Liver (tissue), 9 donors: Measurements from ENCODE around the gene EFS. TPM values are rescaled to one million over a fixed set of nuclear protein-coding genes. Genes with fewer than 3 reads are reported as not detected.

Experiments used
- DNase-seq: peaks from one replicate; pipeline ENCODE4 v3.0.0-alpha.2; 2017; ENCODE audit warnings: low spot score
- H3K27ac ChIP-seq, 2 donors: one replicate each; pipeline ENCODE4 v1.7.0; 2013; ENCODE audit warnings: inconsistent platforms in 2 of 2, low read length in 2 of 2, control low read depth in 1 of 2, low read depth in 1 of 2, mild to moderate bottlenecking in 1 of 2
- H3K27me3 ChIP-seq, 4 donors: one replicate each; pipeline versions ENCODE4 v1.6.1 to v1.7.0; 2013; ENCODE audit warnings: low read length in 3 of 4, inconsistent platforms in 1 of 4, mild to moderate bottlenecking in 1 of 4, moderate library complexity in 1 of 4; ENCODE audit not compliant: control insufficient read depth in 4 of 4, insufficient read depth in 4 of 4
- H3K36me3 ChIP-seq, 4 donors: one replicate each; pipeline versions ENCODE4 v1.6.1 to v1.7.0; 2013; ENCODE audit warnings: low read length in 3 of 4, mild to moderate bottlenecking in 3 of 4, low read depth in 1 of 4, moderate library complexity in 1 of 4; ENCODE audit not compliant: control insufficient read depth in 4 of 4, insufficient read depth in 3 of 4
- H3K4me1 ChIP-seq, 4 donors: one replicate each; pipeline versions ENCODE4 v1.6.1 to v1.7.0; 2013; ENCODE audit warnings: low read length in 3 of 4, mild to moderate bottlenecking in 3 of 4, moderate library complexity in 1 of 4; ENCODE audit not compliant: control insufficient read depth in 4 of 4, insufficient read depth in 4 of 4
- H3K4me3 ChIP-seq, 3 donors: one replicate each; pipeline versions ENCODE4 v1.6.1 to v1.7.0; 2013; ENCODE audit warnings: low read length in 3 of 3, control low read depth in 1 of 3, low read depth in 1 of 3, mild to moderate bottlenecking in 1 of 3
- H3K9ac ChIP-seq, 2 donors: one replicate each; pipeline ENCODE4 v1.7.0; 2013; ENCODE audit warnings: low read length in 2 of 2, mild to moderate bottlenecking in 2 of 2, moderate library complexity in 2 of 2, control low read depth in 1 of 2, low read depth in 1 of 2
- H3K9me3 ChIP-seq, 4 donors: one replicate each; pipeline versions ENCODE4 v1.6.1 to v1.7.0; 2013; ENCODE audit warnings: low read length in 3 of 4; ENCODE audit not compliant: control insufficient read depth in 4 of 4
- EGR1 ChIP-seq, 2 donors: IDR thresholded peaks; 2 replicates each; pipeline ENCODE4 v1.6.1; 2016 to 2018; ENCODE audit warnings: antibody characterized with exemption in 2 of 2, low read depth in 2 of 2
- FOXA1 ChIP-seq: IDR thresholded peaks from 2 replicates; pipeline ENCODE4 v1.6.1; 2016; ENCODE audit warnings: antibody characterized with exemption
- FOXA2 ChIP-seq: IDR thresholded peaks from 2 replicates; pipeline ENCODE4 v1.6.1; 2016; ENCODE audit warnings: antibody characterized with exemption
- HNF4A ChIP-seq, 2 donors: conservative IDR thresholded peaks; 2 replicates each; pipeline ENCODE4 v1.6.1; 2016; ENCODE audit warnings: antibody characterized with exemption in 2 of 2, mild to moderate bottlenecking in 2 of 2
- HNF4G ChIP-seq: IDR thresholded peaks from 2 replicates; pipeline ENCODE4 v1.6.1; 2016; ENCODE audit warnings: antibody characterized with exemption
- NR2F2 ChIP-seq: IDR thresholded peaks from 2 replicates; pipeline ENCODE4 v1.6.1; 2016; ENCODE audit warnings: antibody characterized with exemption
- RAD21 ChIP-seq, 2 donors: IDR thresholded peaks; 2 replicates each; pipeline ENCODE4 v1.6.1; 2016; ENCODE audit warnings: antibody characterized with exemption in 2 of 2, mild to moderate bottlenecking in 2 of 2
- RXRA ChIP-seq, 2 donors: IDR thresholded peaks; 2 replicates each; pipeline ENCODE4 v1.6.1; 2017 to 2018; ENCODE audit warnings: antibody characterized with exemption in 2 of 2, mild to moderate bottlenecking in 1 of 2
- TAF1 ChIP-seq: conservative IDR thresholded peaks from 2 replicates; pipeline ENCODE4 v1.6.1; 2016; ENCODE audit warnings: antibody characterized with exemption, mild to moderate bottlenecking
- YY1 ChIP-seq: IDR thresholded peaks from 2 replicates; pipeline ENCODE4 v1.6.1; 2016; ENCODE audit warnings: antibody characterized with exemption, mild to moderate bottlenecking
- WGBS: extraction: QIAGEN DNeasy Blood & Tissue Kit; methylation state at CpG from one replicate; pipeline ENCODE4 v1.1.7; 2013; 5-methylcytosine and 5-hydroxymethylcytosine counted together
- polyA plus RNA-seq, 2 donors: library from polyadenylated mRNA; stranded (reverse) in 1 of 2; unstranded in 1 of 2; fragments of 200-250 nt in 1 of 2; fragments of >200 nt in 1 of 2; fragmentation: Nextera tagmentation in 1 of 2; extraction: Ambion mirVana in 1 of 2; gene quantifications; one replicate each; pipeline versions ENCODE4 v1.2.1 to v1.2.3, GENCODE V29; 2013 to 2015
- total RNA-seq, 2 donors: library from RNA; depleted of rRNA; stranded (reverse); fragments of >200 nt; gene quantifications; one replicate each; pipeline ENCODE4 v1.2.3, GENCODE V29; 2014
- TF ChIP-seq, protein P1 (sequence below): fragments of 150-350 bp; IDR thresholded peaks from 2 replicates; pipeline ENCODE4 v1.5.1; 2017; ENCODE audit warnings: improper control_type of control experiment, low read depth, low read length; ENCODE audit not compliant: missing input control
- TF ChIP-seq, protein P2 (sequence below): IDR thresholded peaks from 2 replicates; pipeline ENCODE4 v1.6.1; 2016; ENCODE audit warnings: antibody characterized with exemption
- TF ChIP-seq, protein P3 (sequence below): IDR thresholded peaks from 2 replicates; pipeline ENCODE4 v1.6.1; 2016; ENCODE audit warnings: antibody characterized with exemption, mild to moderate bottlenecking
- TF ChIP-seq, protein P4 (sequence below): IDR thresholded peaks from 2 replicates; pipeline ENCODE4 v1.6.1; 2016; ENCODE audit warnings: antibody characterized with exemption
- donor health status: healthy.
- donor health status: healthy.
- donor health status: healthy.
- donor health status: healthy.
- donor health status: healthy.

Gene EFS
- total and polyA plus RNA-seq, 4 donors: 0.10 to 0.69 (median 0.54) TPM

DNA sequence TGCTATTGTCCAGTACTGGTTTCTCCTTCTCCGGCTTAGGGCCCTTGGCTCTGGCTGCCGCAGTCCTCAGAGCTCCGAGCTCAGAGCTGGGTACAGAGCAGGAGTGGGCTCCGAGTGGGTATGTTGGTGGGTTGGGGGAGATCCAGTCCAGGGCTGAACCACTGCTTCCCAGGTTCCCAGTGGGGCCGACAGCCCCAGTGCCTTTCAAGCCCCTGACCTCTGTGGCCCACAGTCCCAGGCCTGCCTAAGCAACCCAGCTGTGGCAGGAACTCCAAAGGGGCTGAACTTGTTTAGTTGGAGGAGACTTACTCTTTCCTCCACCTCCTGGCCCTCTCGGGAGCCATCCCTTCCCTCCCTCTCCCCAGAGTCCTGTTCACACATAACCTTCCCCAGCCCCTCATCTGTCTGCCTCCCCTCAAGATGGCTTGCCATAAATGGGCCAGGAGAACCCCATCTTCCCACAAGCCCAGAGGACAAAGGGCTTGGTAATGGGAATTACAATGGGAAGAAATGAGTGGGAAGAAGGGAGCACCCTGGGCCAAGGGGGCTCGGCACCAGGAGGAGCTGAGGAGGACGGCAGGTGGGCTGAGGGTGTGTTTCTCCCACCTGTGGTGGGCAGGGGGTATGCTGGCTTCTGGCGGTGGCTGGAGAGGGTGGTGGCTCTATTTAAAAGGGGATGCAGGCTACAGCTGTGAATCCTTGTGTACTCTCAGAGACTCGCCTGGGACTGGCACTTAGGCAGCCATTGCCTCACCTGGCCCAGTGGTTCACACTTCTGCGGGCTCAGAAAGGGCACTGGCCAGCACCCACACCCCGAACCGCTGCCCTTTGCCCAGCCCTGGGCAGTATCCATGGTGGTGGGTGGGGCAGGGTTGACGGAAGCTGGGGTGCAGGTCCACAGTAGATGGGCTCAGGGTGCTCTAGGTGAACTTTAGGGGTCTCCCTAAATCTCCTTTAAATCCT, 46.9 kb upstream of the EFS start:
- TF ChIP-seq, protein P1, sequence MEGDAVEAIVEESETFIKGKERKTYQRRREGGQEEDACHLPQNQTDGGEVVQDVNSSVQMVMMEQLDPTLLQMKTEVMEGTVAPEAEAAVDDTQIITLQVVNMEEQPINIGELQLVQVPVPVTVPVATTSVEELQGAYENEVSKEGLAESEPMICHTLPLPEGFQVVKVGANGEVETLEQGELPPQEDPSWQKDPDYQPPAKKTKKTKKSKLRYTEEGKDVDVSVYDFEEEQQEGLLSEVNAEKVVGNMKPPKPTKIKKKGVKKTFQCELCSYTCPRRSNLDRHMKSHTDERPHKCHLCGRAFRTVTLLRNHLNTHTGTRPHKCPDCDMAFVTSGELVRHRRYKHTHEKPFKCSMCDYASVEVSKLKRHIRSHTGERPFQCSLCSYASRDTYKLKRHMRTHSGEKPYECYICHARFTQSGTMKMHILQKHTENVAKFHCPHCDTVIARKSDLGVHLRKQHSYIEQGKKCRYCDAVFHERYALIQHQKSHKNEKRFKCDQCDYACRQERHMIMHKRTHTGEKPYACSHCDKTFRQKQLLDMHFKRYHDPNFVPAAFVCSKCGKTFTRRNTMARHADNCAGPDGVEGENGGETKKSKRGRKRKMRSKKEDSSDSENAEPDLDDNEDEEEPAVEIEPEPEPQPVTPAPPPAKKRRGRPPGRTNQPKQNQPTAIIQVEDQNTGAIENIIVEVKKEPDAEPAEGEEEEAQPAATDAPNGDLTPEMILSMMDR: no peak
- TF ChIP-seq HNF4G (no peak), NR2F2 (no peak), RAD21 (IDR thresholded peaks at IDR 0.05) (no peak), HNF4A (conservative IDR thresholded peaks at IDR 0.05) (no peak), YY1 (no peak), FOXA2 (no peak), EGR1 (IDR thresholded peaks at IDR 0.05; ENCODE audit: low read depth in 2 of 2) (no peak)
- TF ChIP-seq, protein P2, sequence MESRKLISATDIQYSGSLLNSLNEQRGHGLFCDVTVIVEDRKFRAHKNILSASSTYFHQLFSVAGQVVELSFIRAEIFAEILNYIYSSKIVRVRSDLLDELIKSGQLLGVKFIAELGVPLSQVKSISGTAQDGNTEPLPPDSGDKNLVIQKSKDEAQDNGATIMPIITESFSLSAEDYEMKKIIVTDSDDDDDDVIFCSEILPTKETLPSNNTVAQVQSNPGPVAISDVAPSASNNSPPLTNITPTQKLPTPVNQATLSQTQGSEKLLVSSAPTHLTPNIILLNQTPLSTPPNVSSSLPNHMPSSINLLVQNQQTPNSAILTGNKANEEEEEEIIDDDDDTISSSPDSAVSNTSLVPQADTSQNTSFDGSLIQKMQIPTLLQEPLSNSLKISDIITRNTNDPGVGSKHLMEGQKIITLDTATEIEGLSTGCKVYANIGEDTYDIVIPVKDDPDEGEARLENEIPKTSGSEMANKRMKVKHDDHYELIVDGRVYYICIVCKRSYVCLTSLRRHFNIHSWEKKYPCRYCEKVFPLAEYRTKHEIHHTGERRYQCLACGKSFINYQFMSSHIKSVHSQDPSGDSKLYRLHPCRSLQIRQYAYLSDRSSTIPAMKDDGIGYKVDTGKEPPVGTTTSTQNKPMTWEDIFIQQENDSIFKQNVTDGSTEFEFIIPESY: no peak
- Histone ChIP-seq H3K27ac (no peak overlapping the region), H3K9me3 (no peaks in the 10 kb centered on the region), H3K36me3 (no peaks in the 10 kb centered on the region), H3K4me1 (no peaks in the 10 kb centered on the region), H3K27me3 (peaks cover 0 to 5% (median 2%) of the 10 kb centered on the region in 4 donors), H3K9ac (no peak overlapping the region), H3K4me3 (no peak overlapping the region)
- no peak for DNase-seq
- WGBS: 80% methylated on average over 14 of the region's 14 CpGs

DNA sequence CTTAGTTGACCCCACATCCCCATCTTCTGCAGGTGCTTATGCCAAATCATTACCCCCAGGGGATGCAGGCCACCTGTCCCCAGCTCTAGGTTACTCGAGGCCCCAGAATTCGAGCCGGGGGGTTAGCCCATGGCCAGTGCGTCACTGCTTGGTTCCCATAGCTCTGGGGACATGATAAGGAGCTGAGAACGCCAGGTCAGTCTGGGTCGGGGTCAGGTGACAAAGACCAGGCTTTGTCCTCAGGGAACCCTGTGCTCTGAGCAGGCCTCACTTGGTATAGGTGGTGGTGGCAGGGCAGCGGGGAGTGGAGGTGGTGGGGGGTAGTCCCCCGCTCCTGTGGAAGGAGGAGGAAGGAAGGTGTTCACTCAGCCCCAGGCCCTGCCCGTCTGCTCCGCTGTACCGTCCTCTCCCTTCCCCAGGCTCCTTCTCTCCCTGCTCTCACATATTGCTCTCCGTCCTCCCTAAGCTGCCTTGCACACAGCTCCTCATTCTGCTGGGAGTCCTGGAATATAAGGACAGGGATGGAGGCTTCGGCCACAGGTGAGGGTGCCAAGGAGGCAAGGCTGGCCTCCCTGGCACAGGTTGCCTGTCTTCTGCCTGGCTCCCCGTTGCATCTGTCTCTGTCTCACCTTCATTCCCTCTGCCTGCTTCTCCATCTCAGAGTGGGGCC, 45.1 kb upstream of the EFS start:
- Histone ChIP-seq H3K36me3 (no peaks in the 10 kb centered on the region), H3K4me1 (no peaks in the 10 kb centered on the region), H3K27ac (no peak overlapping the region), H3K9ac (no peak overlapping the region), H3K9me3 (no peaks in the 10 kb centered on the region), H3K27me3 (peaks cover 0 to 7% (median 5%) of the 10 kb centered on the region in 4 donors), H3K4me3 (no peak overlapping the region)
- 76% methylated on average over 14 of the region's 14 CpGs for WGBS
- DNase-seq: no peak
- TF ChIP-seq, protein P3, sequence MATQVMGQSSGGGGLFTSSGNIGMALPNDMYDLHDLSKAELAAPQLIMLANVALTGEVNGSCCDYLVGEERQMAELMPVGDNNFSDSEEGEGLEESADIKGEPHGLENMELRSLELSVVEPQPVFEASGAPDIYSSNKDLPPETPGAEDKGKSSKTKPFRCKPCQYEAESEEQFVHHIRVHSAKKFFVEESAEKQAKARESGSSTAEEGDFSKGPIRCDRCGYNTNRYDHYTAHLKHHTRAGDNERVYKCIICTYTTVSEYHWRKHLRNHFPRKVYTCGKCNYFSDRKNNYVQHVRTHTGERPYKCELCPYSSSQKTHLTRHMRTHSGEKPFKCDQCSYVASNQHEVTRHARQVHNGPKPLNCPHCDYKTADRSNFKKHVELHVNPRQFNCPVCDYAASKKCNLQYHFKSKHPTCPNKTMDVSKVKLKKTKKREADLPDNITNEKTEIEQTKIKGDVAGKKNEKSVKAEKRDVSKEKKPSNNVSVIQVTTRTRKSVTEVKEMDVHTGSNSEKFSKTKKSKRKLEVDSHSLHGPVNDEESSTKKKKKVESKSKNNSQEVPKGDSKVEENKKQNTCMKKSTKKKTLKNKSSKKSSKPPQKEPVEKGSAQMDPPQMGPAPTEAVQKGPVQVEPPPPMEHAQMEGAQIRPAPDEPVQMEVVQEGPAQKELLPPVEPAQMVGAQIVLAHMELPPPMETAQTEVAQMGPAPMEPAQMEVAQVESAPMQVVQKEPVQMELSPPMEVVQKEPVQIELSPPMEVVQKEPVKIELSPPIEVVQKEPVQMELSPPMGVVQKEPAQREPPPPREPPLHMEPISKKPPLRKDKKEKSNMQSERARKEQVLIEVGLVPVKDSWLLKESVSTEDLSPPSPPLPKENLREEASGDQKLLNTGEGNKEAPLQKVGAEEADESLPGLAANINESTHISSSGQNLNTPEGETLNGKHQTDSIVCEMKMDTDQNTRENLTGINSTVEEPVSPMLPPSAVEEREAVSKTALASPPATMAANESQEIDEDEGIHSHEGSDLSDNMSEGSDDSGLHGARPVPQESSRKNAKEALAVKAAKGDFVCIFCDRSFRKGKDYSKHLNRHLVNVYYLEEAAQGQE: no peak
- TF ChIP-seq YY1 (no peak), TAF1 (no peak), RXRA (IDR thresholded peaks at IDR 0.05) (no peak), NR2F2 (no peak), FOXA2 (no peak), RAD21 (IDR thresholded peaks at IDR 0.05) (no peak), FOXA1 (no peak), EGR1 (IDR thresholded peaks at IDR 0.05; ENCODE audit: low read depth in 2 of 2) (no peak), HNF4G (no peak)
- TF ChIP-seq, protein P2: no peak
- TF ChIP-seq, protein P4, sequence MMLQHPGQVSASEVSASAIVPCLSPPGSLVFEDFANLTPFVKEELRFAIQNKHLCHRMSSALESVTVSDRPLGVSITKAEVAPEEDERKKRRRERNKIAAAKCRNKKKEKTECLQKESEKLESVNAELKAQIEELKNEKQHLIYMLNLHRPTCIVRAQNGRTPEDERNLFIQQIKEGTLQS: no peak
